Measurements from ENCODE around the gene LRRC8C.

The LRRC8C gene

DNA sequence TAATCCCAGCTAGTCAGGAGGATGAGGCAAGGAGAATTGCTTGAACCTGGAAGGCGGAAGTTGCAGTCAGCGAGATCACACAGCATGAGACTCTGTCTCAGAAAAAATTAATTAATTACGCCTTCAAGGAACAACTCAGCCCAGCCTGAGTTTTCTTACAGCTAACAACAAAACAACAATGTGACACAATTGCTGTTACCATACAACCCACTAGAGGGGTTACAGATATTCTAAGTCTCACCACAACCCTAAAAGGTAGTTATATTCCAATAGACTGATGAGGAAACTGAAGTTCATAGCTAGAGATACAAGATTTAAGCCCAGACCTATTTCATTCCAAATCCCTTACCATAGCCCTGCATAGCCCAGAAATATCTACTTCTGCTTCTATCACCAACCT, 2.9 kb upstream of the LRRC8C start:
- no peak overlapping the region for H3K27ac ChIP-seq
- TF ChIP-seq, protein P1, sequence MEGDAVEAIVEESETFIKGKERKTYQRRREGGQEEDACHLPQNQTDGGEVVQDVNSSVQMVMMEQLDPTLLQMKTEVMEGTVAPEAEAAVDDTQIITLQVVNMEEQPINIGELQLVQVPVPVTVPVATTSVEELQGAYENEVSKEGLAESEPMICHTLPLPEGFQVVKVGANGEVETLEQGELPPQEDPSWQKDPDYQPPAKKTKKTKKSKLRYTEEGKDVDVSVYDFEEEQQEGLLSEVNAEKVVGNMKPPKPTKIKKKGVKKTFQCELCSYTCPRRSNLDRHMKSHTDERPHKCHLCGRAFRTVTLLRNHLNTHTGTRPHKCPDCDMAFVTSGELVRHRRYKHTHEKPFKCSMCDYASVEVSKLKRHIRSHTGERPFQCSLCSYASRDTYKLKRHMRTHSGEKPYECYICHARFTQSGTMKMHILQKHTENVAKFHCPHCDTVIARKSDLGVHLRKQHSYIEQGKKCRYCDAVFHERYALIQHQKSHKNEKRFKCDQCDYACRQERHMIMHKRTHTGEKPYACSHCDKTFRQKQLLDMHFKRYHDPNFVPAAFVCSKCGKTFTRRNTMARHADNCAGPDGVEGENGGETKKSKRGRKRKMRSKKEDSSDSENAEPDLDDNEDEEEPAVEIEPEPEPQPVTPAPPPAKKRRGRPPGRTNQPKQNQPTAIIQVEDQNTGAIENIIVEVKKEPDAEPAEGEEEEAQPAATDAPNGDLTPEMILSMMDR (conservative IDR thresholded peaks at IDR 0.05) = no peak

DNA sequence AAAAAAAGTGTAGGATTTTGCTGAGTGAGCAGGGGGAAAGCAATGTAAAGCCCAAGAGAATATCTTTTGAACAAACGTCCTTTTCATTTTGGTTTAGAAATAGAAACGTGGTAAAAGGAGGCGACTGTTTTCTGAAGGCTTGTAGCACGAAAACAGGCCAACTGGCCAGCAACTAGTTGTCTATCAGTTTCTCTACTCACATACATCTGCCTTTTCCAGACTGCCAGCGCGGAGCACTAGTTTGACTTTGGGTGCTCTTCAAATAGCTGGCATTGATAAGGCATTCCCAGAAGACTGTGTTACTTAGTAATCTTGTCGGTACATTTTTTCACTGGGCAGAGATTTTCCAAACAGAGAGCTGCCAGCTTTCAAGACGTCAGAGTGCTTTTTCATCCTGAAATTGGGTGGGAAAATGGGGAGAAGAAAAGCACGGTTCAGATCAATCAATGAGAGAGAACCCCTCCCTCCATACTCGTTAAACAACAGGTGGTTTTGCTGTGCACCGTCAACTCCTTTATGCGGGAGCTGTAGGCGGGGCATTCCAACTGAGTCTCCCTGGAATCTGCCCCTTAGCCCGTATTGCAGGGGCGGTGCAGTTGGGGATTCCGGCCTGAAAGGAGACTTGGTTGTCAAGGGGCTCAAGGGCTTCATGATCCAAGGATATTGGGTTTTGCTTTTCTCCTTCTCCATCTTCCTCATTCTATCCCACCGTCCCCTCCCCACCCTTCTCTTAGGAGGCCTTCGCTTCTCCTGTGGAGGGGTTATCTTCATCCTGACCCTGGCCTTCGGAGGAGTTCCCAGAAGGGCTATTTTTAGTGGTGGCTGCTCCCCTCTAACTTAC, 884 bp upstream of the LRRC8C start:
- TF ChIP-seq, protein P1 (conservative IDR thresholded peaks at IDR 0.05) = no peak
- H3K27ac ChIP-seq = peak overlapping the region; percentile 69

DNA sequence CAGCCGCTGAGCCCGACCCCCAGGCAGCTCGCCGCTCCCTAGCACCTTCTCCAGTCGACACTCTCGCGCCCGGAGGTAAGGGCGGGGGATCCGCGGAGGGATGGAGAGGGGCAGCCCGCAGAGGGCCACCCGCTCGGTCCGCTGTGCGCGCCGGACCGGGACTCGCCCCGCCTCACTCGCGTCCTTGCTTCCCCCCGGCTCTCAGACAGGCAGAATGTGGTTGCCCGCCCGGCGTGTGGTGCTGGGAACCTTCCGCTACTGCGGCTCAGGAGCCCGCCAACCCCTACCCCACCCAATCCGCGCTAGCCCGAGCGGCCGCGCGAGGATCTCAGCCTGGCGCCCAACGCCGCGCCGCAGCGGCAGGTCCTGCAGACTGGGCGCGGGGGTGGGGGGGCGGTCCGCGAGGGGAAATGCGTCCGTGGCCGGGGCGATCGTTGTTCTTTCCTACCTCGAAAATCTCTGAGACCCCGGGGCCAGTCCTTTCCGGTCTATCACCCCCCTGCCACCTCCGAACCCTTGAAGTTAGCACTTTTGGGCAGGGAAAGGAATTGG, 404 bp downstream of the LRRC8C start:
- H3K27ac ChIP-seq = peak overlapping the region; percentile 69
- TF ChIP-seq, protein P1 (conservative IDR thresholded peaks at IDR 0.05) = no peak

GRCh38 chr1:89633800-89634625, 1.1 kb downstream of the LRRC8C start:
- peak overlapping the region; percentile 69 for H3K27ac ChIP-seq
- TF ChIP-seq, protein P1 (conservative IDR thresholded peaks at IDR 0.05) = no peak

DNA sequence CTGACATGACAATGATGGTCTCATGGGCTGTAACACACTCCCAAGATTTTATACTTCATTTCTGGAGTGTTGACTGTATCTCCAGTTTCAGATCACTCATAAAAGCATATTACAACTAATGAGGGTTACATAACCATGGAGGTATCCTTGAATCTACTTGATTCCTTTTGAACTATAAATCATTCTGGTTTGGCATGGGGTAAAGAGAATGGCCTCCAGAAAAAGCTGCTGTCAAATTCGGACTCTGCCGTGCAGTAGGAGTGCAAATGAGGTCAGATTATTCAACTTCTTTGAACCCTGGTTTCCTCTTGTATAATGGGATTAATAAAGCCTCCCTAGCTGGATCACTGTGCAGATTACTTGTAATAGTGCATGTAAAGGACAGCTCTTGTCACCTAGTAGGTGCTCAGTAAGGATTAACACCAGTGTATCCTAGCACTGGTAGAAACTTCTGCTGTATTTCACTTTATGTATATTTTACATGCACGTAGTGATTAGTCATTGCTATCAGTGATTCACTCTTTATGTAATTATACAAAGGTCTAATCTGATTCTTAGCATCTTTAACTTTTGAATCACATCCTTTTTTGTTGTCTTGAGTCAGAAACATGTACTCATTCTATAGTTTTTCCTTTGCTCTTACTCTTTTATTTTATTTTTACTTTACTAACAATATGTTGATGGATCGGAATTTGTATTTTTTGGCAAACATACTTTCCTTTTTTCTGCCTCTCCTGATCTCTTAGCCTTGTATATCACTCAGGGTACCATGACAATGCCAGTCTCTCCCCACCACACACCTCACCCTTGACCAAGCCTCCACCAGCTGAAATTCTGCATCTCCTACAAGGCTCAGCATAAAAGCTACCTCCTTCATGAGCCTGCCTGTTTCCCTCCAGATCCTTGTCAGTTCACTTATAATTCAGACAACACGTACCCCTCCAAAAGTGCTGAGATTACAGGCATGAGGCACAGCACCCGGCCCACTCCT, 3.2 kb downstream of the LRRC8C start:
- H3K27ac ChIP-seq = no peak overlapping the region
- TF ChIP-seq, protein P1 (conservative IDR thresholded peaks at IDR 0.05) = no peak

DNA sequence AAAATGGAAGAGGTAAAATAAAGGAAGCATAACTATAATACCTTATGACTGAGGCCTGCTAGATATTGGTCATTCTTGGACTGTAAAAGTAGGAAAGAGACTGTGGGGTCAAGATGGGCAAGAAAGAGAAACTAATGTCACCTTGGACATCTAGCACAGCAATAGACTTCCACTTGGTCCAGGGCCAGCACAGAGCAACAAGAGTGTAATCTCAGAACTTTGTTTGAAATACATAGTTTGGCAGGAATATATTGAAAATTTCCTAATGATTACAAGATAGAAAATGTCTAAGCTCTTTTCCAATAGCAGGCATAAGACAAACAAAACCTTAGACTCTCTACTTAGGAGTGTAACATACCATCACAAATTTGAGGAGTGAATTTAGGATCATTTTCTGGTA, 4.6 kb downstream of the LRRC8C start:
- no peak overlapping the region for H3K27ac ChIP-seq

More for the DNA sequence above, 4.6 kb downstream of the LRRC8C start:
- TF ChIP-seq, protein P1 (conservative IDR thresholded peaks at IDR 0.05) = no peak

Data from VCaP (cell line).